Measurements from ENCODE around the gene MUTYH. TPM values are rescaled to one million over a fixed set of nuclear protein-coding genes. Genes with fewer than 3 reads are reported as not detected.
A peak's percentile ranks its signal among the peaks of the same experiment; 100 is the strongest.

Gene MUTYH
- total and polyA plus RNA-seq, 9 of the 15 experiments (the other 6 are each of a cell fraction or from before 2014, with no cell fraction given) = 3.4 to 53.5 (median 29.0) TPM

- TF ChIP-seq HES1 (IDR thresholded peaks at IDR 0.05; ENCODE audit: low read depth) = no peak
Observed at GRCh38 chr1:45348020-45348419, 7.8 kb upstream of the MUTYH start (continued).

- CTCF ChIA-PET (ENCODE audit: low intra/inter-chr PET ratio) = no interaction called here
- in situ Hi-C loops (cut with MboI) = loop anchor here (5.0 kb wide), 1 partner anchor 146 kb away; the partner anchor contains the start of gene TESK2
- Histone ChIP-seq H3K27ac (ENCODE audit: extremely low read depth, low read depth, low read length) (no peak overlapping the region), H3K9me1 (ENCODE audit: control insufficient read depth, insufficient read depth, low read length) (no peaks in the 10 kb centered on the region), H3K27me3 (ENCODE audit: control insufficient read depth in 2 of 2, insufficient read depth in 2 of 2, low read length in 2 of 2) (no peaks in the 10 kb centered on the region), H3K4me2 (ENCODE audit: insufficient read depth, low read length) (no peak overlapping the region), H3K79me2 (ENCODE audit: control insufficient read depth, insufficient read depth, low read length) (peaks cover 12% of the 10 kb centered on the region), H4K20me1 (replicated peaks; ENCODE audit: control insufficient read depth, insufficient read depth, low read length) (no peaks in the 10 kb centered on the region; the same call in 1 of the 2 replicates), H3K4me1 (replicated peaks in 1 of 2; ENCODE audit: control insufficient read depth in 2 of 2, insufficient read depth in 2 of 2, low read length in 2 of 2) (peaks cover 0 to 5% of the 10 kb centered on the region in 2 experiments; a peak in 4 of 5 replicates), H3K9ac (ENCODE audit: insufficient read depth in 1 of 2, low read depth in 2 of 2, low read length in 2 of 2) (no peak overlapping the region), H3K9me3 (replicated peaks; ENCODE audit: control insufficient read depth, insufficient read depth, low read depth, low read length) (no peaks in the 10 kb centered on the region), H3K4me3 (no peak overlapping the region), H2AFZ (ENCODE audit: low read depth, low read length) (no peak overlapping the region), H3K36me3 (ENCODE audit: control insufficient read depth, insufficient read depth, low read length) (peaks cover 46% of the 10 kb centered on the region)
- no TSS peak for BruUV-seq (replicated peaks)
- 65% methylated on average over 2 of the region's 2 CpGs for WGBS (ENCODE audit: insufficient coverage, low coverage, missing lambda C conversion rate)
- TF ChIP-seq POLR2A (conservative IDR thresholded peaks at IDR 0.05) = peak; percentile 7; the same call in 1 of the 2 replicates
- no peak for TF ChIP-seq ZNF274 (IDR thresholded peaks at IDR 0.05; ENCODE audit: borderline replicate concordance, low read depth, low read length)
- intact Hi-C loops (cut with micrococcal nuclease) = no loop called here
- peak; percentile 10; the same call in 2 of the 3 replicates for ATAC-seq
- DNase-seq (ENCODE audit: extremely low read depth in 1 of 4, low spot score in 3 of 4) = no peak
- peak; percentile 71 for FAIRE-seq
- POLR2A ChIA-PET = interaction anchor here (0.5 to 13.3 kb wide), 16 partner anchors 9 to 526 kb away, joined by 3 to 226 read pairs (median 3); no protein-coding TSS in a partner anchor
Observed at GRCh38 chr1:45346473-45346872, 6.2 kb upstream of the MUTYH start.

Data from K562 (cell line).